Mammary epithelial cell (primary cell): ENCODE measurements around the gene PTPRC.

ENCODE experiments used
- CTCF ChIP-seq, 2 donors: IDR thresholded peaks in 1 of 2; conservative IDR thresholded peaks in 1 of 2; 2 replicates each; pipeline ENCODE4 v1.5.1; 2011 to 2012; ENCODE audit warnings: inconsistent platforms in 2 of 2, low read length in 2 of 2, mild to moderate bottlenecking in 2 of 2, control low read depth in 1 of 2, low read depth in 1 of 2; ENCODE audit not compliant: insufficient read depth in 1 of 2; ENCODE audit errors: extremely low read depth in 1 of 2
- EZH2 ChIP-seq: IDR thresholded peaks from 2 replicates; pipeline ENCODE4 v1.6.1; 2012; ENCODE audit warnings: low read length, inconsistent platforms, borderline replicate concordance

GRCh38 chr1:198619375-198620140 is 19.3 kb upstream of the PTPRC start:
- TF ChIP-seq CTCF (conservative IDR thresholded peaks at IDR 0.05 in 1 of 2, IDR thresholded peaks at IDR 0.05 in 1 of 2; ENCODE audit: extremely low read depth in 1 of 2, insufficient read depth in 1 of 2, low read depth in 1 of 2, low read length in 2 of 2), result no peak
- no peak for TF ChIP-seq EZH2
